IMR-90 (cell line): ENCODE results near the gene MND1. TPM values are rescaled to one million over a fixed set of nuclear protein-coding genes. Genes with fewer than 3 reads are reported as not detected.

Source experiments
- ATAC-seq: fragments of 200-7000 bp; cut with Tn5 transposase; 2 replicates; pipeline ENCODE4 v1.9.1; 2020; ENCODE audit warnings: low read depth, mild to moderate bottlenecking, moderate library complexity
- BruUV-seq: library from RNA; stranded (reverse); fragments of 400-500 nt; replicated peaks from 2 replicates; lab custom pipeline; 2021; lab: Mats Ljungman, UMichigan
- CTCF ChIA-PET: fragments of 300-600 bp; formaldehyde crosslinking; extraction: SDS; loops from one replicate; lab custom pipeline; 2021; ENCODE audit warnings: antibody characterized with exemption; lab: Yijun Ruan, JAX
- POLR2A ChIA-PET: fragments of 300-600 bp; sonication (Branson Sonifier 250); formaldehyde crosslinking; loops from one replicate; lab custom pipeline; 2022; ENCODE audit warnings: antibody characterized with exemption; ENCODE audit not compliant: unreplicated experiment; lab: Charles Lee
- DNase-seq: peaks from one replicate; pipeline ENCODE4 v3.0.0; 2013
- H2AFZ ChIP-seq: replicated peaks from 2 replicates; pipeline ENCODE3; 2013; ENCODE audit warnings: low read length, mild to moderate bottlenecking; ENCODE audit not compliant: poor library complexity
- H2AK5ac ChIP-seq: 2 replicates; pipeline ENCODE4 v1.6.1; 2013; ENCODE audit warnings: low read depth, low read length, inconsistent platforms
- H2AK9ac ChIP-seq: replicated peaks from 2 replicates; pipeline ENCODE3; 2013; ENCODE audit warnings: mild to moderate bottlenecking, low read depth, low read length, moderate library complexity; ENCODE audit not compliant: poor library complexity
- H2BK120ac ChIP-seq: 2 replicates; pipeline ENCODE4 v1.6.1; 2013; ENCODE audit warnings: low read depth, low read length, inconsistent platforms
- H2BK15ac ChIP-seq: 3 replicates; pipeline ENCODE4 v1.6.1; 2013; ENCODE audit warnings: low read depth, low read length, inconsistent platforms
- H2BK20ac ChIP-seq: 2 replicates; pipeline ENCODE4 v1.6.1; 2013; ENCODE audit warnings: low read depth, mild to moderate bottlenecking, inconsistent platforms, low read length, moderate library complexity
- H2BK5ac ChIP-seq: 2 replicates; pipeline ENCODE4 v1.6.1; 2013; ENCODE audit warnings: mild to moderate bottlenecking, low read depth, low read length, inconsistent platforms; ENCODE audit not compliant: poor library complexity, severe bottlenecking
- H3K14ac ChIP-seq: replicated peaks from 2 replicates; pipeline ENCODE4 v1.6.1; 2013; ENCODE audit warnings: low read depth, low read length, inconsistent platforms
- H3K18ac ChIP-seq: 2 replicates; pipeline ENCODE4 v1.6.1; 2013; ENCODE audit warnings: low read depth, low read length, control low read depth
- H3K23ac ChIP-seq: 2 replicates; pipeline ENCODE4 v1.6.1; 2013; ENCODE audit warnings: low read depth, low read length, inconsistent platforms
- H3K27ac ChIP-seq: 2 replicates; pipeline ENCODE4 v1.5.1; 2013; ENCODE audit warnings: mild to moderate bottlenecking, control low read depth, low read length; ENCODE audit not compliant: insufficient read depth
- H3K27me3 ChIP-seq: 2 replicates; pipeline ENCODE4 v1.6.1; 2013; ENCODE audit warnings: low read length; ENCODE audit not compliant: control insufficient read depth, insufficient read depth
- H3K36me3 ChIP-seq: 2 replicates; pipeline ENCODE4 v1.6.1; 2013; ENCODE audit warnings: low read length, mixed read lengths; ENCODE audit not compliant: control insufficient read depth, insufficient read depth
- H3K4ac ChIP-seq: 2 replicates; pipeline ENCODE4 v1.6.1; 2013; ENCODE audit warnings: low read depth, low read length, inconsistent platforms
- H3K4me1 ChIP-seq: 2 replicates; pipeline ENCODE4 v1.6.1; 2013; ENCODE audit warnings: low read length, mixed read lengths; ENCODE audit not compliant: control insufficient read depth, insufficient read depth
- H3K4me2 ChIP-seq: 2 replicates; pipeline ENCODE4 v1.6.1; 2013; ENCODE audit warnings: low read depth, mild to moderate bottlenecking, control low read depth, low read length, moderate library complexity
- H3K4me3 ChIP-seq: 2 replicates; pipeline ENCODE4 v1.5.1; 2013; ENCODE audit warnings: low read depth, mild to moderate bottlenecking, control low read depth, low read length, moderate library complexity; ENCODE audit not compliant: insufficient read depth
- H3K56ac ChIP-seq: 2 replicates; pipeline ENCODE4 v1.6.1; 2013; ENCODE audit warnings: low read length, inconsistent platforms; ENCODE audit not compliant: insufficient read depth; ENCODE audit errors: extremely low read depth
- H3K79me1 ChIP-seq, 2 experiments: 2 replicates each; pipeline ENCODE4 v1.6.1; 2013; ENCODE audit warnings: low read length in 2 of 2, inconsistent platforms in 1 of 2, low read depth in 1 of 2
- H3K9ac ChIP-seq: 2 replicates; pipeline ENCODE4 v1.6.1; 2013; ENCODE audit warnings: low read depth, low read length, control low read depth
- H3K9me1 ChIP-seq: 2 replicates; pipeline ENCODE4 v1.6.1; 2013; ENCODE audit warnings: low read length, inconsistent platforms; ENCODE audit not compliant: insufficient read depth
- H3K9me3 ChIP-seq: 2 replicates; pipeline ENCODE4 v1.6.1; 2013; ENCODE audit warnings: low read length; ENCODE audit not compliant: control insufficient read depth, insufficient read depth
- H4K20me1 ChIP-seq: 2 replicates; pipeline ENCODE4 v1.6.1; 2013; ENCODE audit warnings: low read length, inconsistent platforms; ENCODE audit not compliant: insufficient read depth
- H4K5ac ChIP-seq: 2 replicates; pipeline ENCODE4 v1.6.1; 2013; ENCODE audit warnings: mild to moderate bottlenecking, low read depth, low read length, control low read depth
- H4K8ac ChIP-seq, 2 experiments: 2 replicates each; pipeline ENCODE4 v1.6.1; 2013; ENCODE audit warnings: low read depth in 2 of 2, low read length in 2 of 2, control low read depth in 1 of 2, inconsistent platforms in 1 of 2
- H4K91ac ChIP-seq: 2 replicates; pipeline ENCODE4 v1.6.1; 2013; ENCODE audit warnings: low read depth, low read length, inconsistent platforms; ENCODE audit not compliant: insufficient read depth
- CEBPB ChIP-seq: IDR thresholded peaks from 2 replicates; pipeline ENCODE4 v1.6.1; 2012; ENCODE audit warnings: low read depth, low read length, improper control_type of control experiment
- POLR2A ChIP-seq: IDR thresholded peaks from 2 replicates; pipeline ENCODE4 v1.6.1; 2012; ENCODE audit warnings: mild to moderate bottlenecking, low read depth, low read length
- RAD21 ChIP-seq: IDR thresholded peaks from 2 replicates; pipeline ENCODE4 v1.6.1; 2012; ENCODE audit warnings: low read length, improper control_type of control experiment
- USF2 ChIP-seq: fragments of 150-350 bp; IDR thresholded peaks from 2 replicates; pipeline ENCODE4 v1.6.1; 2017; ENCODE audit warnings: mild to moderate bottlenecking, antibody characterized with exemption, low read length, low read depth
- WGBS, 2 experiments: methylation state at CpG; one replicate each; pipeline versions ENCODE4 v1.1.5 to v1.1.7; 2013; ENCODE audit warnings: missing lambda C conversion rate in 2 of 2; ENCODE audit not compliant: insufficient read length in 1 of 2; ENCODE audit errors: extremely low coverage in 2 of 2; 5-methylcytosine and 5-hydroxymethylcytosine counted together
- dilution Hi-C: fragments of 300-500 bp; cut with HindIII; formaldehyde crosslinking; loops from one replicate; pipeline ENCODE4 v1.14.3; 2018; ENCODE audit warnings: low sequenced_read_pairs; ENCODE audit not compliant: unreplicated experiment
- in situ Hi-C: fragments of 300-500 bp; cut with MboI; formaldehyde crosslinking; loops from 3 replicates; pipeline ENCODE4 v1.14.3; 2019; ENCODE audit warnings: low sequenced_read_pairs, inconsistent platforms, mixed read lengths
- intact Hi-C: fragments of 100-400 bp; cut with micrococcal nuclease; formaldehyde crosslinking; loops from 2 replicates; pipeline ENCODE4 v1.10.0; 2022
- polyA plus RNA-seq, 3 experiments: library from polyadenylated mRNA; depleted of rRNA; stranded (reverse); fragments of >200 nt; gene quantifications; 2 replicates each; pipeline ENCODE4 v1.2.3, GENCODE V29; 2012; ENCODE audit warnings: low replicate concordance in 1 of 3
- total RNA-seq: library from RNA; depleted of rRNA; stranded (reverse); fragments of >200 nt; gene quantifications from 2 replicates; pipeline ENCODE4 v1.2.3, GENCODE V29; 2012
- TF ChIP-seq, protein P1 (sequence below): conservative IDR thresholded peaks from 2 replicates; pipeline ENCODE4 v1.5.1; 2012; ENCODE audit warnings: mild to moderate bottlenecking, low read depth, low read length, improper control_type of control experiment

The MND1 gene
- total and polyA plus RNA-seq, 2 of the 4 experiments (the other 2 are of a cell fraction) = 0.36 to 3.5 TPM

- Histone ChIP-seq H3K27ac (no peak overlapping the region), H3K4me1 (no peaks in the 10 kb centered on the region; the same call in 1 of the 2 replicates), H4K20me1 (no peaks in the 10 kb centered on the region), H2BK20ac (no peak overlapping the region), H3K23ac (no peak overlapping the region), H3K9me1 (no peaks in the 10 kb centered on the region), H2BK120ac (no peak overlapping the region), H3K27me3 (no peaks in the 10 kb centered on the region), H4K91ac (no peak overlapping the region), H2AK5ac (no peak overlapping the region), H2AK9ac (no peak overlapping the region), H3K4me3 (no peak overlapping the region), H3K56ac (no peak overlapping the region), H3K79me1 (no peaks in the 10 kb centered on the region), H2AFZ (no peak overlapping the region), H3K9ac (no peak overlapping the region), H3K36me3 (no peaks in the 10 kb centered on the region), H2BK15ac (no peak overlapping the region), H3K18ac (no peak overlapping the region), H4K8ac (no peak overlapping the region), H2BK5ac (no peak overlapping the region), H3K4ac (no peak overlapping the region), H3K4me2 (no peak overlapping the region), H3K14ac (no peak overlapping the region), H3K9me3 (no peaks in the 10 kb centered on the region), H4K5ac (no peak overlapping the region)
- no TSS peak for BruUV-seq
- dilution Hi-C loops = no loop called here
- DNase-seq (peak; percentile 70), ATAC-seq (no peak)
- in situ Hi-C loops = no loop called here
- CTCF ChIA-PET = interaction anchor here (0.7 kb wide), 1 partner anchor 74 kb away, joined by 3 read pairs; no protein-coding TSS in a partner anchor
- intact Hi-C loops = no loop called here
- POLR2A ChIA-PET = no interaction called here
- no CpG with 5 or more reads among the region's 7 CpGs for WGBS, 2 experiments
- no peak for TF ChIP-seq RAD21
- peak; percentile 28; the same call in 1 of the 2 replicates for TF ChIP-seq USF2
- TF ChIP-seq, protein P1, sequence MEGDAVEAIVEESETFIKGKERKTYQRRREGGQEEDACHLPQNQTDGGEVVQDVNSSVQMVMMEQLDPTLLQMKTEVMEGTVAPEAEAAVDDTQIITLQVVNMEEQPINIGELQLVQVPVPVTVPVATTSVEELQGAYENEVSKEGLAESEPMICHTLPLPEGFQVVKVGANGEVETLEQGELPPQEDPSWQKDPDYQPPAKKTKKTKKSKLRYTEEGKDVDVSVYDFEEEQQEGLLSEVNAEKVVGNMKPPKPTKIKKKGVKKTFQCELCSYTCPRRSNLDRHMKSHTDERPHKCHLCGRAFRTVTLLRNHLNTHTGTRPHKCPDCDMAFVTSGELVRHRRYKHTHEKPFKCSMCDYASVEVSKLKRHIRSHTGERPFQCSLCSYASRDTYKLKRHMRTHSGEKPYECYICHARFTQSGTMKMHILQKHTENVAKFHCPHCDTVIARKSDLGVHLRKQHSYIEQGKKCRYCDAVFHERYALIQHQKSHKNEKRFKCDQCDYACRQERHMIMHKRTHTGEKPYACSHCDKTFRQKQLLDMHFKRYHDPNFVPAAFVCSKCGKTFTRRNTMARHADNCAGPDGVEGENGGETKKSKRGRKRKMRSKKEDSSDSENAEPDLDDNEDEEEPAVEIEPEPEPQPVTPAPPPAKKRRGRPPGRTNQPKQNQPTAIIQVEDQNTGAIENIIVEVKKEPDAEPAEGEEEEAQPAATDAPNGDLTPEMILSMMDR = no peak
- peak; percentile 84 for TF ChIP-seq CEBPB
- no peak for TF ChIP-seq POLR2A
Measured at GRCh38 chr4:153418121-153418520, 73.6 kb downstream of the MND1 start.
